ENCODE data around the gene INCA1. TPM values are rescaled to one million over a fixed set of nuclear protein-coding genes. Genes with fewer than 3 reads are reported as not detected.
A peak's percentile ranks its signal among the peaks of the same experiment; 100 is the strongest.

Gene INCA1
- polyA plus RNA-seq, 3 donors from 2014 or later: 0.29 to 0.35 TPM; not detected in 1

GRCh38 chr17:4959261-4959965 lies 37.9 kb downstream of the INCA1 start:
- H3K27ac Mint-ChIP-seq: no peak overlapping the region
- H3K4me1 Mint-ChIP-seq: peaks cover 0 to 3% of the 10 kb centered on the region in 2 donors
- H3K4me3 Mint-ChIP-seq: no peak overlapping the region
- no peaks in the 10 kb centered on the region for H3K9me3 Mint-ChIP-seq
- no peaks in the 10 kb centered on the region for H3K27me3 Mint-ChIP-seq (ENCODE audit: low read depth in 3 of 3)
- DNase-seq: no peak
- peaks cover 0 to 9% (median 8%) of the 10 kb centered on the region in 3 donors for H3K36me3 Mint-ChIP-seq

- H3K36me3 Mint-ChIP-seq: peaks cover 0 to 9% (median 8%) of the 10 kb centered on the region in 3 donors
- H3K4me1 Mint-ChIP-seq: peaks cover 0 to 4% of the 10 kb centered on the region in 2 donors
- no peak overlapping the region for H3K27ac Mint-ChIP-seq
- no peak overlapping the region for H3K4me3 Mint-ChIP-seq
- no peaks in the 10 kb centered on the region for H3K27me3 Mint-ChIP-seq (ENCODE audit: low read depth in 3 of 3)
- no peak for DNase-seq
- H3K9me3 Mint-ChIP-seq: no peaks in the 10 kb centered on the region
Measured at GRCh38 chr17:4958102-4958501, 39.2 kb downstream of the INCA1 start.

DNA sequence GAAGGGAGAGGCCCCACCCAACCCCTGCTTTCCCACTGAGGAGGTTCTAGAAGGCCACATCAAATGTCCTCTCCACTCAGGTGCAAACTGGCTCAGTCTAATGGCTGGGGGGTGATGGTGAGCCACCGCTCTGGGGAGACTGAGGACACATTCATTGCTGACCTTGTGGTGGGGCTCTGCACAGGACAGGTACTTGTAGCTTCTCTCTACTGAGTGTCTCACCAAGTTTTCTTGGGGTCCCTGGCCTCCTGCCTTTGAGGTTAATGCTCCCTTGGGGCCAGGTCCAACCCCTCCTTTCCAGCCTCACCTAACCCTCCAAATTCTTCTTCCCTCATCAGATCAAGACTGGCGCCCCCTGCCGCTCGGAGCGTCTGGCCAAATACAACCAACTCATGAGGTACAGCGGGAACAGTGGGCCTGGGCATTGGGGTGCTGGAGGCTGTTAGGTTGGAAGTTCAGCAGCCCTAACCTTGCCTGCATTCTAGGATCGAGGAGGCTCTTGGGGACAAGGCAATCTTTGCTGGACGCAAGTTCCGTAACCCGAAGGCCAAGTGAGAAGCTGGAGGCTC lies 40.7 kb downstream of the INCA1 start:
- Mint-ChIP-seq H3K4me3 (no peak overlapping the region), H3K27ac (no peak overlapping the region)
- peak; percentile 30 to 36 (median 35) for DNase-seq

DNA sequence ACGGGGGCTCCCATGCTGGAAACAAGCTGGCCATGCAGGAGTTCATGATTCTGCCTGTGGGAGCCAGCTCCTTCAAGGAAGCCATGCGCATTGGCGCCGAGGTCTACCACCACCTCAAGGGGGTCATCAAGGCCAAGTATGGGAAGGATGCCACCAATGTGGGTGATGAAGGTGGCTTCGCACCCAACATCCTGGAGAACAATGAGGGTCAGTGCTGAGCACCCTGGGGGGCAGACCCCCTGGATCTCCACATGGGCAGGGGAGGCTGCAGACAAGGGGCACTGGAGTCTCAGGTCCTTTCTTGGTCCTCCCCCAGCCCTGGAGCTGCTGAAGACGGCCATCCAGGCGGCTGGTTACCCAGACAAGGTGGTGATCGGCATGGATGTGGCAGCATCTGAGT lies 42.2 kb downstream of the INCA1 start:
- H3K4me1 Mint-ChIP-seq: peaks cover 12 to 17% of the 10 kb centered on the region in 2 donors
- DNase-seq: no peak
- no peaks in the 10 kb centered on the region for H3K9me3 Mint-ChIP-seq
- no peak overlapping the region for H3K4me3 Mint-ChIP-seq
- H3K27ac Mint-ChIP-seq: no peak overlapping the region
- peaks cover 2 to 4% (median 2%) of the 10 kb centered on the region in 3 donors for H3K27me3 Mint-ChIP-seq (ENCODE audit: low read depth in 3 of 3)
- H3K36me3 Mint-ChIP-seq: no peaks in the 10 kb centered on the region

More for the DNA sequence above, 40.7 kb downstream of the INCA1 start:
- Mint-ChIP-seq H3K9me3 (no peaks in the 10 kb centered on the region), H3K4me1 (peaks cover 0 to 4% of the 10 kb centered on the region in 2 donors), H3K36me3 (peaks cover 0 to 9% (median 8%) of the 10 kb centered on the region in 3 donors), H3K27me3 (ENCODE audit: low read depth in 3 of 3) (no peaks in the 10 kb centered on the region)

GRCh38 chr17:4953451-4953961 lies 43.8 kb downstream of the INCA1 start:
- Mint-ChIP-seq H3K9me3 (peaks cover 0 to 1% (median 0%) of the 10 kb centered on the region in 6 donors), H3K4me3 (no peak overlapping the region), H3K27me3 (ENCODE audit: low read depth in 3 of 3) (peaks cover 6 to 12% (median 7%) of the 10 kb centered on the region in 3 donors), H3K36me3 (no peaks in the 10 kb centered on the region), H3K27ac (no peak overlapping the region), H3K4me1 (peaks cover 13 to 21% of the 10 kb centered on the region in 2 donors)
- no peak for DNase-seq

DNA sequence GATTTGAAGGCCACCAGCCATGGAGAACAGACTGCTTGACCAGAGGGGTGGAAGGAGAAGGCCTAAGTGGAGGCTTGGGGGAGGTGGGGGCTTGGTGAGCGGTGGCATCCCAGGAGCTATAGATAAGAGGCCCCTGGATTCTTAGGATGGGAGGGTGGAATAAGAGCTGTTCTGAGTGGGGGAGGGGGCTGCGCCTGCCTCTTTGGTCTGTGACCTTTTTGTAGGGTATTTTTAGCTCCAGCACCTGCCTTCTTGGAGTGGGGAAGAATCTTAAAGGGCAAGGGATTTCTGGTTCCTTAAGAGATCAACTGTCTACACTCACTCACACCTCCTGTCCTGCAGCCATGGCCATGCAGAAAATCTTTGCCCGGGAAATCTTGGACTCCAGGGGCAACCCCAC lies 45.8 kb downstream of the INCA1 start:
- Mint-ChIP-seq H3K4me1 (peaks cover 19 to 27% of the 10 kb centered on the region in 2 donors), H3K36me3 (peaks cover 5 to 6% (median 6%) of the 10 kb centered on the region in 3 donors), H3K4me3 (peak overlapping the region in 4 of 5 donors; percentile 49 to 88 (median 82)), H3K27me3 (ENCODE audit: low read depth in 3 of 3) (peaks cover 16 to 27% (median 19%) of the 10 kb centered on the region in 3 donors), H3K9me3 (peaks cover 0 to 2% (median 0%) of the 10 kb centered on the region in 6 donors), H3K27ac (peak overlapping the region in 3 of 6 donors; percentile 89 to 96 (median 89))
- DNase-seq: no peak

DNA sequence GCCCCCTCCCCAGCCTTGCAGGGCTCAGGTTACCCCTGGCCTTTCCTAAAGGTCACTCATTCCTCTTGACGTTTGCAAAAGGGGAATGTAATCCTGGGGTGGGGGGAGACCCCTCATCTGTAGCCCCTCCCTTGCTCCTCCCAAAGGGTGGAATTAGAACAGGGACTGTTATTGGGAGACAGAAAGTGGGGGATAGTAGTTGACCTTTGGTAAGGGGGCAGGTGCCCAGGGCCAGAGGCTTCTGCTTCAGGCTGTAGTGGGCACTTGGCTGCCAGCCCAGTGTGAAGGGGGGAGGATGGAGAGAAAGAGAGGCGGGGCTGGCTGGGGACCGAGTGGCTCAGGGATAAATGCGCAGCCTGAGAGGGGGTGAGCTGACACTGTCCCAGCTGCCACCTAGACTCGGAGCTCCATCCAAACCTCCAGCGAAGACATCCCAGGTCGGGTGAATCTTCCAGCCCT lies 46.5 kb downstream of the INCA1 start, which contains the start of gene ENO3:
Gene ENO3, plus strand, starts transcription at position 374 of the 459 bp plus-strand sequence. CDS start 711 bp downstream, outside the sequence.
- no peak for DNase-seq
- peaks cover 0 to 2% (median 0%) of the 10 kb centered on the region in 6 donors for H3K9me3 Mint-ChIP-seq
- peak within 1 kb of the TSS; percentile 89 to 96 (median 92) for H3K27ac Mint-ChIP-seq
- peaks cover 10 to 11% (median 11%) of the 10 kb centered on the region in 3 donors for H3K36me3 Mint-ChIP-seq
- peaks cover 24 to 34% of the 10 kb centered on the region in 2 donors for H3K4me1 Mint-ChIP-seq
- H3K27me3 Mint-ChIP-seq (ENCODE audit: low read depth in 3 of 3): peaks cover 17 to 34% (median 22%) of the 10 kb centered on the region in 3 donors
- H3K4me3 Mint-ChIP-seq: peak within 1 kb of the TSS; percentile 84 to 88 (median 87)

DNA sequence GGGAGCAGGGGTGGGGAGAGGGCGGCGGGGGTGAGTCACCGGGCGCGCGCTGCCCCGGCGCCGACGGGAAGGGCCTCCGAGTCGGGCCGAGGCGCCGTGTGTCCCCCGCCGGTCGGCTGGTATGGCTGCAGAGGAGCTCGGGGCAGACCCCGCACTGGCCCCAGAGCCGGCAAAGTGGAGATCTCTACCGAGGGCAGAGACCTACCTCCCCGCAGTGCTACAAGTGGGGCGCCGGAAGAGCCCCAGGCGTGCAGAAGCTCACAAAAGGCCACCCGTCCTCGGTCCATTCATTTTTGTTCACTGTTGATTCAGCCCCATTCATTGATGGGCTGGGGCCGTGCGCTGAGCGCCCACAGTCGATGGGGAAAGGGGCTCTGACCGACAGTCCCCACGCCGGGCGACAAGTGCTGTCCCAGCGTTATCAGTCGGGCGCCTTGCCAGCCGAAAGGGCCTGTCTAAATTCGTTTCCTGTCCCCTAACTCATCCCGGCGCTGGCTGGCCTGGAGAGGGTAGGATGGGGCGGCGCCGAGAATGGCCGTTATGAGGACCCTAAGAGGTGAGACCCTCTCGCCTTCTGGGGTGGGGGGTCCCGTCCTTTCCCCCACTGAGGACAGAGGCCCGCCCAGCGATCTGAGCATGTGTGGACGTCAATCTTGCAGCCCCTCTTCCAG lies 47.1 kb downstream of the INCA1 start:
- H3K36me3 Mint-ChIP-seq: peaks cover 14 to 16% (median 16%) of the 10 kb centered on the region in 3 donors
- DNase-seq: peak in 1 of 3 donors; percentile 59
- peak overlapping the region; percentile 89 to 96 (median 92) for H3K27ac Mint-ChIP-seq
- H3K4me3 Mint-ChIP-seq: peak overlapping the region; percentile 84 to 88 (median 87)
- H3K4me1 Mint-ChIP-seq: peaks cover 30 to 39% of the 10 kb centered on the region in 2 donors
- H3K9me3 Mint-ChIP-seq: peaks cover 0 to 2% (median 0%) of the 10 kb centered on the region in 6 donors
- peaks cover 19 to 40% (median 26%) of the 10 kb centered on the region in 3 donors for H3K27me3 Mint-ChIP-seq (ENCODE audit: low read depth in 3 of 3)

DNA sequence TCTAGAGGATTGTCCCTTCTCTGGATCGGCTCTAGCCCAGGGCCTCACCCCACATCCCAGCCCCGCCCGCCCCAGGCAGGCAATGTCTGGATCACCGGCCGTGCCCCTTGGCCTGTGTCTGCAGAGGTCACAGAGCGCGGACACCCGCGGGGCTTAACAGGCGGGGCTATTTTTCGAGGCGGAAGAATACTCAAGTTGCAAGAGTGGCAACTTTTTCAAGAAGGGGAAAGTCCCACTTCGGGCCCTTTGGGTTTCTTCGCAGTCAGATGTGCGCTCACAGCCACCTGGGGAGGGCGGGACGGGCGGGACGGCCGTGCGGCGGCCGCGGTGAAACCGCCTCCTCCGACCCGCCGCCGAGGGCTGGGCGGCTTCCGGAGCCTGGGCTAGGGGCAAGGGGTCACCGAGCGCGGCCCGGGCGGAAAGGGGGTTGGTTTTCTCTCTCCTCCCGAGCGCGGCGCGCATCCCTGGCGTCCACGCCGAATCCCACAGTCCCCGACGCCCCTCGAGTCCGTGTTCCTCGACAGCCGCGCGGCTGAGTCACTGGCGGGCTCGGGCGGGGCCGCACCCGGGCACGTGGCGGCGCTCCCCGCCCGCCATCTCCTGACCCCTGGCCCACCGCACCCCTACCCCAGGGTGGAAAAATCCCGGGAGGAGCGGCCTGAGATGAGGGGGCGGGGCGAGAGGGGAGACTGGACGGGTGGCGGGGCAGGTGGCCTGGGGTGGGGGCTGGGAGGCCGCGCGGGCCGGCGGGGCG lies 47.8 kb downstream of the INCA1 start:
- H3K4me1 Mint-ChIP-seq: peaks cover 37 to 46% of the 10 kb centered on the region in 2 donors
- peak overlapping the region; percentile 83 to 100 (median 98) for H3K4me3 Mint-ChIP-seq
- H3K27ac Mint-ChIP-seq: peak overlapping the region; percentile 79 to 95 (median 92)
- H3K9me3 Mint-ChIP-seq: peaks cover 0 to 2% (median 0%) of the 10 kb centered on the region in 6 donors
- H3K36me3 Mint-ChIP-seq: peaks cover 18 to 23% (median 19%) of the 10 kb centered on the region in 3 donors
- peaks cover 19 to 46% (median 28%) of the 10 kb centered on the region in 3 donors for H3K27me3 Mint-ChIP-seq (ENCODE audit: low read depth in 3 of 3)
- DNase-seq: peak; percentile 81 to 84 (median 81)

- peaks cover 21 to 48% (median 28%) of the 10 kb centered on the region in 3 donors for H3K27me3 Mint-ChIP-seq (ENCODE audit: low read depth in 3 of 3)
- peaks cover 24 to 28% (median 24%) of the 10 kb centered on the region in 3 donors for H3K36me3 Mint-ChIP-seq
- H3K4me1 Mint-ChIP-seq: peaks cover 42 to 51% of the 10 kb centered on the region in 2 donors
- DNase-seq: peak; percentile 80 to 85 (median 84)
- H3K9me3 Mint-ChIP-seq: peaks cover 0 to 2% (median 0%) of the 10 kb centered on the region in 6 donors
- H3K27ac Mint-ChIP-seq: peak overlapping the region; percentile 95 to 100 (median 98)
- H3K4me3 Mint-ChIP-seq: peak overlapping the region; percentile 96 to 100 (median 99)
Measured at GRCh38 chr17:4948931-4949320, 48.4 kb downstream of the INCA1 start.

- peaks cover 48 to 56% of the 10 kb centered on the region in 2 donors for H3K4me1 Mint-ChIP-seq
- H3K9me3 Mint-ChIP-seq: peaks cover 0 to 2% (median 0%) of the 10 kb centered on the region in 6 donors
- H3K4me3 Mint-ChIP-seq: peak within 1 kb of the TSS; percentile 96 to 100 (median 99)
- H3K27ac Mint-ChIP-seq: peak within 1 kb of the TSS; percentile 95 to 100 (median 98)
- peaks cover 26 to 29% (median 26%) of the 10 kb centered on the region in 3 donors for H3K36me3 Mint-ChIP-seq
- peak; percentile 87 to 91 (median 90) for DNase-seq
- peaks cover 21 to 48% (median 28%) of the 10 kb centered on the region in 3 donors for H3K27me3 Mint-ChIP-seq (ENCODE audit: low read depth in 3 of 3)
Measured at GRCh38 chr17:4948166-4948930, 49.0 kb downstream of the INCA1 start, which contains the start of gene PFN1. TSS of gene PFN1 (minus strand) at chr17:4948530. CDS start at chr17:4948394, 136 bp downstream.

Measured in immature natural killer cell (primary cell).